ENCODE results near the gene SLC30A3.
A peak's percentile ranks its signal among the peaks of the same experiment; 100 is the strongest.
"Not testable (repeated sequence)": the region's sequence is repeated elsewhere in the genome, so short reads cannot be mapped to it uniquely, and the experiment has no call there.

SLC30A3 gene

GRCh38 chr2:27275211-27276150 is 12.6 kb upstream of the SLC30A3 start, which contains the start of gene DNAJC5G:
Gene DNAJC5G, plus strand, starts transcription at chr2:27275433. Its CDS starts 1,296 bp downstream, at chr2:27276729.
- Histone ChIP-seq H3K18ac (ENCODE audit: low read length) (no peak within 1 kb of the TSS), H3K27me3 (ENCODE audit: insufficient read depth, low read length, poor library complexity) (no peaks in the 10 kb centered on the region), H3K79me2 (ENCODE audit: control insufficient read depth, insufficient read depth, low read length) (no peaks in the 10 kb centered on the region)

GRCh38 chr2:27272537-27273522 is 10.0 kb upstream of the SLC30A3 start:
- H4K8ac ChIP-seq (ENCODE audit: low read depth, low read length); H3K4me2 ChIP-seq (ENCODE audit: low read length); H3K4me1 ChIP-seq (ENCODE audit: control insufficient read depth, low read depth, low read length); H3K56ac ChIP-seq (ENCODE audit: low read length); H3K23ac ChIP-seq (ENCODE audit: low read length); H3K9ac ChIP-seq (ENCODE audit: low read length); H2BK15ac ChIP-seq (replicated peaks; ENCODE audit: low read depth); H3K27ac ChIP-seq (ENCODE audit: low read depth, low read length); DNase-seq; H4K5ac ChIP-seq (ENCODE audit: low read length); H3K18ac ChIP-seq (ENCODE audit: low read length); H3K27me3 ChIP-seq (ENCODE audit: insufficient read depth, low read length, poor library complexity); H3K4me3 ChIP-seq (ENCODE audit: low read length); H2BK120ac ChIP-seq (ENCODE audit: low read depth, low read length); H3K4ac ChIP-seq (ENCODE audit: low read depth, low read length); H2AK5ac ChIP-seq (ENCODE audit: low read length); H3K79me1 ChIP-seq (ENCODE audit: low read length); H3K79me2 ChIP-seq (ENCODE audit: control insufficient read depth, insufficient read depth, low read length); H2BK5ac ChIP-seq (ENCODE audit: low read length); H3K36me3 ChIP-seq (ENCODE audit: control insufficient read depth, insufficient read depth, low read length): not testable (repeated sequence)
- no CpG with 5 or more reads among the region's 15 CpGs for WGBS (ENCODE audit: extremely low coverage, insufficient coverage, low lambda C conversion rate)

More at GRCh38 chr2:27275211-27276150, 12.6 kb upstream of the SLC30A3 start, which contains the start of gene DNAJC5G:
- Histone ChIP-seq H3K9ac (ENCODE audit: low read length) (no peak within 1 kb of the TSS), H4K5ac (ENCODE audit: low read length) (no peak within 1 kb of the TSS), H4K8ac (ENCODE audit: low read depth, low read length) (no peak within 1 kb of the TSS), H2BK5ac (ENCODE audit: low read length) (no peak within 1 kb of the TSS), H3K4me1 (ENCODE audit: control insufficient read depth, low read depth, low read length) (no peaks in the 10 kb centered on the region), H2BK15ac (replicated peaks; ENCODE audit: low read depth) (no peak within 1 kb of the TSS), H2BK120ac (ENCODE audit: low read depth, low read length) (no peak within 1 kb of the TSS), H3K4ac (ENCODE audit: low read depth, low read length) (no peak within 1 kb of the TSS), H3K79me1 (ENCODE audit: low read length) (no peaks in the 10 kb centered on the region), H2AK5ac (ENCODE audit: low read length) (no peak within 1 kb of the TSS), H3K36me3 (ENCODE audit: control insufficient read depth, insufficient read depth, low read length) (no peaks in the 10 kb centered on the region), H3K23ac (ENCODE audit: low read length) (no peak within 1 kb of the TSS), H3K4me2 (ENCODE audit: low read length) (no peak within 1 kb of the TSS), H3K27ac (ENCODE audit: low read depth, low read length) (no peak within 1 kb of the TSS), H3K56ac (ENCODE audit: low read length) (no peak within 1 kb of the TSS), H3K4me3 (ENCODE audit: low read length) (no peak within 1 kb of the TSS)
- WGBS (ENCODE audit: extremely low coverage, insufficient coverage, low lambda C conversion rate), result no CpG with 5 or more reads among the region's 39 CpGs
- DNase-seq, result no peak

- H3K79me1 ChIP-seq (ENCODE audit: low read length), result no peaks in the 10 kb centered on the region
- H4K8ac ChIP-seq (ENCODE audit: low read depth, low read length), result no peak overlapping the region
- H2AK5ac ChIP-seq (ENCODE audit: low read length), result no peak overlapping the region
- no peaks in the 10 kb centered on the region for H3K4me1 ChIP-seq (ENCODE audit: control insufficient read depth, low read depth, low read length)
- WGBS (ENCODE audit: extremely low coverage, insufficient coverage, low lambda C conversion rate), result no CpG with 5 or more reads among the region's 11 CpGs
- no peak overlapping the region for H3K4ac ChIP-seq (ENCODE audit: low read depth, low read length)
- no peak overlapping the region for H2BK120ac ChIP-seq (ENCODE audit: low read depth, low read length)
- no peak overlapping the region for H3K23ac ChIP-seq (ENCODE audit: low read length)
- H2BK15ac ChIP-seq (replicated peaks; ENCODE audit: low read depth), result no peak overlapping the region
- peaks cover 4% of the 10 kb centered on the region for H3K27me3 ChIP-seq (ENCODE audit: insufficient read depth, low read length, poor library complexity)
- H3K27ac ChIP-seq (ENCODE audit: low read depth, low read length), result no peak overlapping the region
- no peak overlapping the region for H2BK5ac ChIP-seq (ENCODE audit: low read length)
- DNase-seq, result peak; percentile 83
- H3K56ac ChIP-seq (ENCODE audit: low read length), result peak overlapping the region; percentile 51
- H3K36me3 ChIP-seq (ENCODE audit: control insufficient read depth, insufficient read depth, low read length), result no peaks in the 10 kb centered on the region
- no peak overlapping the region for H3K4me2 ChIP-seq (ENCODE audit: low read length)
- no peak overlapping the region for H3K18ac ChIP-seq (ENCODE audit: low read length)
- H4K5ac ChIP-seq (ENCODE audit: low read length), result no peak overlapping the region
- no peak overlapping the region for H3K4me3 ChIP-seq (ENCODE audit: low read length)
- H3K9ac ChIP-seq (ENCODE audit: low read length), result no peak overlapping the region
- H3K79me2 ChIP-seq (ENCODE audit: control insufficient read depth, insufficient read depth, low read length), result no peaks in the 10 kb centered on the region
Observed at GRCh38 chr2:27271631-27272340, 8.9 kb upstream of the SLC30A3 start.

DNA sequence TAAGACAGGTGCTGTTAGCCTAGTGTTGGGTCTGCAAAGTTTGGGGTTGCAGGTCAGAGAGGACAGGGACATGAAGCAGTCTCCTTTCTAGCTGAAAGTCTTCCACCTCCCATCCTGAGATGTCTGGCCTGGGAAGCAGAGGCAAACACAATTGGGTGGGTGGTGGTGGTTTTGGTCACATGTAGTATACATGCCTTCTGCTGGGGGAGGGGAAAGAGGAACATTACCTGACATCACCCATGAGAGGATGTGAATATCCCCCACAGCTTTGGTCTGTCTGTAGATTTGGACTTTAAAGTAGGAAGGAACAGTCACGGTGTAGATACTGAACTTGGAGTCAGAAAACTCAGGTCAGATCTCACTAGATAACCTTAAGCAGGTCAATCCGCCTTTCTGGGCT is 7.8 kb upstream of the SLC30A3 start:
- WGBS (ENCODE audit: extremely low coverage, insufficient coverage, low lambda C conversion rate), result no CpG with 5 or more reads among the region's 2 CpGs
- H3K56ac ChIP-seq (ENCODE audit: low read length), result no peak overlapping the region

DNA sequence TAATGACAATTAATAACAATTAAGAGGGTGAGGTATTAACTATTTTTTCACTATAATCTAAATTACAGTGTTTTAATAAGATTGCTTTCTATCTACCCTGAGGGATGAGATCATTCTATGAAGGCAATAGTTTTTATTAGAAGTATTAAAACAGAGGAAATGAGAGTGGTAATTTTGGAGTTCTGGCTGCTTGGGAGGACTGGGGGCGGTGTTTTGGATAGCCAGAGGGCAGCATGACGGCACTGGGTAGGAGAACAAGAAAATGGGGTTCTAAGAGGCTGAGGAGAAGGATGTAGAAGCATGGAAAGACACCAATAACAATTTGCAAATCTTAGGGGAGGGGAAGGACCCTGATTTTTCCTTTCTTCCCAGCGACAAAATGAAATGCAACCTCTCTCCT is 7.3 kb upstream of the SLC30A3 start:
- peaks cover 11% of the 10 kb centered on the region for H3K27me3 ChIP-seq (ENCODE audit: insufficient read depth, low read length, poor library complexity)
- no peak overlapping the region for H3K9ac ChIP-seq (ENCODE audit: low read length)
- no peak overlapping the region for H3K4ac ChIP-seq (ENCODE audit: low read depth, low read length)
- no peaks in the 10 kb centered on the region for H3K79me2 ChIP-seq (ENCODE audit: control insufficient read depth, insufficient read depth, low read length)
- no peak overlapping the region for H3K18ac ChIP-seq (ENCODE audit: low read length)
- H2BK120ac ChIP-seq (ENCODE audit: low read depth, low read length), result no peak overlapping the region
- no peak overlapping the region for H3K23ac ChIP-seq (ENCODE audit: low read length)
- WGBS (ENCODE audit: extremely low coverage, insufficient coverage, low lambda C conversion rate), result no CpG with 5 or more reads among the region's 3 CpGs
- H2BK15ac ChIP-seq (replicated peaks; ENCODE audit: low read depth), result no peak overlapping the region
- H3K79me1 ChIP-seq (ENCODE audit: low read length), result no peaks in the 10 kb centered on the region
- no peak overlapping the region for H4K5ac ChIP-seq (ENCODE audit: low read length)
- H3K4me2 ChIP-seq (ENCODE audit: low read length), result no peak overlapping the region
- no peak overlapping the region for H3K4me3 ChIP-seq (ENCODE audit: low read length)
- no peak overlapping the region for H4K8ac ChIP-seq (ENCODE audit: low read depth, low read length)
- H2BK5ac ChIP-seq (ENCODE audit: low read length), result no peak overlapping the region
- no peaks in the 10 kb centered on the region for H3K4me1 ChIP-seq (ENCODE audit: control insufficient read depth, low read depth, low read length)
- H3K27ac ChIP-seq (ENCODE audit: low read depth, low read length), result no peak overlapping the region
- H3K56ac ChIP-seq (ENCODE audit: low read length), result no peak overlapping the region
- DNase-seq, result no peak
- no peaks in the 10 kb centered on the region for H3K36me3 ChIP-seq (ENCODE audit: control insufficient read depth, insufficient read depth, low read length)
- H2AK5ac ChIP-seq (ENCODE audit: low read length), result no peak overlapping the region

More for the DNA sequence above, 7.8 kb upstream of the SLC30A3 start:
- no peak overlapping the region for H3K4me3 ChIP-seq (ENCODE audit: low read length)
- no peak overlapping the region for H2BK15ac ChIP-seq (replicated peaks; ENCODE audit: low read depth)
- no peak overlapping the region for H2BK120ac ChIP-seq (ENCODE audit: low read depth, low read length)
- H3K23ac ChIP-seq (ENCODE audit: low read length), result no peak overlapping the region
- H3K4me2 ChIP-seq (ENCODE audit: low read length), result no peak overlapping the region
- DNase-seq, result no peak
- no peaks in the 10 kb centered on the region for H3K79me1 ChIP-seq (ENCODE audit: low read length)
- H3K9ac ChIP-seq (ENCODE audit: low read length), result no peak overlapping the region
- H3K4me1 ChIP-seq (ENCODE audit: control insufficient read depth, low read depth, low read length), result no peaks in the 10 kb centered on the region
- peaks cover 6% of the 10 kb centered on the region for H3K27me3 ChIP-seq (ENCODE audit: insufficient read depth, low read length, poor library complexity)
- no peak overlapping the region for H3K27ac ChIP-seq (ENCODE audit: low read depth, low read length)
- H3K4ac ChIP-seq (ENCODE audit: low read depth, low read length), result no peak overlapping the region
- H2AK5ac ChIP-seq (ENCODE audit: low read length), result no peak overlapping the region
- H4K5ac ChIP-seq (ENCODE audit: low read length), result no peak overlapping the region
- H3K36me3 ChIP-seq (ENCODE audit: control insufficient read depth, insufficient read depth, low read length), result no peaks in the 10 kb centered on the region
- H4K8ac ChIP-seq (ENCODE audit: low read depth, low read length), result no peak overlapping the region
- no peak overlapping the region for H3K18ac ChIP-seq (ENCODE audit: low read length)
- no peak overlapping the region for H2BK5ac ChIP-seq (ENCODE audit: low read length)
- no peaks in the 10 kb centered on the region for H3K79me2 ChIP-seq (ENCODE audit: control insufficient read depth, insufficient read depth, low read length)

Data from mesendoderm (in vitro differentiated cells).